ENCODE results near the gene EMCN.

DNA sequence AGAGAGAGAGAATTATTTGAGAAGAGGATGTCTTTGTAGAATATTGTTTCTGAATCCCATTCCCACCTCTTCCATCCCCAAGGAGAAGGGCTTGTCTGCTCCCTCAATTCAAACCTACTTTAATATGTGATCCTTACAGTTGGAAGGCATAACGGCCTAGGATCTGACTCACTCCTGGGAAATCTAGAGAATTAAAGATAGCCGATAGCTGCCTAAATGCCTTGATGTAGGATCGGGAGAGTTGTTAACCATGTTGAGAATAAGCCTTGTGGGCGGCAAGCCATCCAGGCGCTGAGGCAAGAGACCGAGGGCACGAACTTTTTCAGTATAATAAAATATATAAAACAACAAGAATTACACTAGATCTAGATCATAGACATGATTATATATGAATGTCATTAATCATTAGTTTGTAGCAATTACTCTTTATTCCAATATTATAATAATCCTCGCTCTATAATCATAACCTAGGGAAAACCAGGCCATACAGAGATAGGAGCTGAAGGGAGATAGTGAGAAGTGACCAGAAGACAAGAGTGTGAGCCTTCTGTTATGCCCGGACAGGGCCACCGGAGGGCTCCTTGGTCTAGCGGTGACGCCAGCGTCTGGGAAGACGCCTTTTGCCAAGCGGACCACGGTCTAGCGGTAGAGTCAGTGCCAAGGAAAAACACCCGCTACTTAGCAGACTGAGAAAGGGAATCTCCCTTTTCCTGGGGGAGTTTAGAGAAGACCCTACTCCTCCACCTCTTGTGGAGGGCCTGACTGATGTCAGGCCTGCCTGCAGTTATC lies 13.5 kb downstream of the EMCN start:
- TF ChIP-seq CTCF (IDR thresholded peaks at IDR 0.05) (no peak), EP300 (IDR thresholded peaks at IDR 0.05) (no peak), POLR2AphosphoS5 (IDR thresholded peaks at IDR 0.05) (no peak)
